SH-SY5Y (cell line): ENCODE data around the gene ARHGAP24.

ENCODE experiments used
- GATA2 ChIP-seq: IDR thresholded peaks from 2 replicates; pipeline ENCODE4 v1.6.1; 2011; ENCODE audit warnings: mild to moderate bottlenecking, low read depth, low read length
- GATA3 ChIP-seq: IDR thresholded peaks from 2 replicates; pipeline ENCODE4 v1.6.1; 2011; ENCODE audit warnings: low read depth, mild to moderate bottlenecking, low read length, moderate library complexity

DNA sequence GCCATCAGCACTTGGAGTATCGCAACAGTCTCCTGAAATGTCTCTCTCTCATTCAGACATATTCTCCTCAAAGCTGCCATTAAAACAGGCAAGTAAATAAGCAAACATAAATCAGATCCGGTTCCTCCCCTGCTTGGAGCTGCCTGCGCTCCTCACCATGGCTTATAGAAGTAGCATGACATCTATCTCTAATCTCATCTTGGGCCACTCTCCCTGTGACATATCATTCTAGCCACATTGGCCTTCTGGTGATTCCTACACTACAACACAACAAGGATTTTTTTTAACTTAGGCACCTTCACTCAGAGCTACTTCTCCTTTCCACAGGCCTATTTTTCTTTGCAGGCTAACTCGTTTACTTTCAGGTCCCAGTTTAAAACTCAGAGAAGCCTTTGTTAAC, 387.9 kb downstream of the ARHGAP24 start:
- TF ChIP-seq GATA3: no peak
- no peak for TF ChIP-seq GATA2
